Mucosa of descending colon (tissue), 3 donors: ENCODE data around the gene POU3F1. TPM values are rescaled to one million over a fixed set of nuclear protein-coding genes. Genes with fewer than 3 reads are reported as not detected.

ENCODE experiments used
- ATAC-seq: fragments of 200-7000 bp; cut with Tn5 transposase; one replicate; pipeline ENCODE4 v1.9.1; 2020; ENCODE audit warnings: mild to moderate bottlenecking, moderate library complexity
- DNase-seq, 3 donors: peaks; one replicate each; pipeline ENCODE4 v3.0.0-alpha.2; 2020
- H3K36me3 ChIP-seq: fragments of 200-600 bp; one replicate; pipeline ENCODE4 v1.8.0; 2021; ENCODE audit warnings: low read depth, mild to moderate bottlenecking
- H3K4me1 ChIP-seq: fragments of 200-600 bp; one replicate; pipeline ENCODE4 v1.8.0; 2021; ENCODE audit warnings: low read depth, mild to moderate bottlenecking
- H3K4me3 ChIP-seq: fragments of 200-600 bp; one replicate; pipeline ENCODE4 v1.8.0; 2021; ENCODE audit warnings: mild to moderate bottlenecking
- H3K9me3 ChIP-seq: fragments of 200-600 bp; one replicate; pipeline ENCODE4 v1.8.0; 2021; ENCODE audit warnings: mild to moderate bottlenecking
- intact Hi-C, 2 donors: fragments of 100-400 bp; cut with DNase I in 1 of 2; cut with micrococcal nuclease in 1 of 2; formaldehyde crosslinking; loops; one replicate each; pipeline versions ENCODE4 v1.11.0 to v1.11.1; 2022; cut with DNase I, micrococcal nuclease
- total RNA-seq, 3 donors: library from RNA; stranded (reverse); fragmentation: NEBNext Ultra II Directional in 2 of 3; extraction: Animal tissue kit (Norgen Biotek cat#: 25700) in 2 of 3; gene quantifications; one replicate each; pipeline versions ENCODE4 v1.2.1 to v1.2.4, GENCODE V29; 2021 to 2023
- TF ChIP-seq, protein P1 (sequence below): fragments of 200-600 bp; IDR thresholded peaks from one replicate; pipeline ENCODE4 v1.8.0; 2022; ENCODE audit warnings: antibody characterized with exemption, mild to moderate bottlenecking
- donor health status: DM: no; HTN: no; CAD: no; lungs with moderate emphysema.
- donor health status: DM: no; HTN: no; CAD: no.
- donor health status: DM: no; HTN: yes; CAD: no.

The POU3F1 gene
- total RNA-seq, 3 donors from 2014 or later: not detected

DNA sequence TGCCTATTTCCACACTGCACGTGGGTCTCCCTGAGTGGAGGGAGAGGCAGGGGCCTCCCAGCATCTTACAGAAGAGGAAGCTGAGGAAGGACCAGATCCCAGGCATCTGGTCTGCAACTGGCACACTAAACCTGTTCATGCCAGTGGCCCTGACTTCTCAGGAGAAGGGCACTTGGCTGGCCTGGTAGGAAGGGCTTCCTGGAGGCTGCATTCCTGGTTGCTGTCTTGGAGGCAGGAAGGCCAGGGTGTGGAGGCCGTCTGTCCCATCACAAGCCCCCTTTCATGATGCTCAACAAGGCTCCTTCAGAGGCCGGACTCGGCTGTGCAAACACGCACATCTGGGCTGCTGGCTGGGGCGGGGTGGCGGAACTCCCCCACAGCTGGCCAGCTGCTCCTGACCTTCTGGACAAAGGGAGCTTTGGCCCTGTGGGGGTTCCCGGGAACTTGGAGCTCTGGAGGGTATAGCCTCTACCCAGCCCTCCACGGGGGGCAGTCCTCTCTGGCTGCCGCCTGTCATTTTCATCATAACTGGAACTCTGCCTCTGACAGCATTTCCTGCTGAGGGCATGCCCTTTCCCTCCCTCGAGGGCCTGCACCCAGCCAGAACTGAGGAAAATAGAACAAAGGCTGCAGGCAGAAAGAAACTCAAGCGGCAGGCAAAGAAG, 39.2 kb upstream of the POU3F1 start:
- ATAC-seq (no peak), DNase-seq (no peak)
- TF ChIP-seq, protein P1, sequence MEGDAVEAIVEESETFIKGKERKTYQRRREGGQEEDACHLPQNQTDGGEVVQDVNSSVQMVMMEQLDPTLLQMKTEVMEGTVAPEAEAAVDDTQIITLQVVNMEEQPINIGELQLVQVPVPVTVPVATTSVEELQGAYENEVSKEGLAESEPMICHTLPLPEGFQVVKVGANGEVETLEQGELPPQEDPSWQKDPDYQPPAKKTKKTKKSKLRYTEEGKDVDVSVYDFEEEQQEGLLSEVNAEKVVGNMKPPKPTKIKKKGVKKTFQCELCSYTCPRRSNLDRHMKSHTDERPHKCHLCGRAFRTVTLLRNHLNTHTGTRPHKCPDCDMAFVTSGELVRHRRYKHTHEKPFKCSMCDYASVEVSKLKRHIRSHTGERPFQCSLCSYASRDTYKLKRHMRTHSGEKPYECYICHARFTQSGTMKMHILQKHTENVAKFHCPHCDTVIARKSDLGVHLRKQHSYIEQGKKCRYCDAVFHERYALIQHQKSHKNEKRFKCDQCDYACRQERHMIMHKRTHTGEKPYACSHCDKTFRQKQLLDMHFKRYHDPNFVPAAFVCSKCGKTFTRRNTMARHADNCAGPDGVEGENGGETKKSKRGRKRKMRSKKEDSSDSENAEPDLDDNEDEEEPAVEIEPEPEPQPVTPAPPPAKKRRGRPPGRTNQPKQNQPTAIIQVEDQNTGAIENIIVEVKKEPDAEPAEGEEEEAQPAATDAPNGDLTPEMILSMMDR: no peak
- H3K36me3 ChIP-seq: no peaks in the 10 kb centered on the region
- no peaks in the 10 kb centered on the region for H3K4me1 ChIP-seq
- no peaks in the 10 kb centered on the region for H3K9me3 ChIP-seq
- no peak overlapping the region for H3K4me3 ChIP-seq
- intact Hi-C loops: no loop called here

DNA sequence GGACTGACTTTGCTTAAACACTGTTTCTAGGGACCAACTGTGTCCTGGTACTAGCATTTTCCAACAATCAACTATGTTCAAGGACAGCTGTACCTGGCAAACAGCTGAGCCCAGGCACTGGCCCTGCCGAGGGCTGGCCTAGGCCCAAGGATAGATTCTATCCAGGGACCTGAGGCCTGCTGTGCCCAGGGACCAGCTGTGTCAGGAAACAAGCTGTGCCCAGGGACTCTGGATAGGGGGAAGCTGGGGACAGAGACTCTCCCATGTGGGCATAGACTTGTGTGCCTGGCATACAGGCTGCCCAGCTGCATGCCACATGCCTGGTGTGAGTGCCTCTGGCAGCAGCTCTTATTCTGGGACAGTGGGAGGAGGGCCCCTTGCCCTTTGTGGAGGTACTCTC, 38.1 kb upstream of the POU3F1 start:
- H3K4me3 ChIP-seq: no peak overlapping the region
- no peaks in the 10 kb centered on the region for H3K9me3 ChIP-seq
- no peaks in the 10 kb centered on the region for H3K4me1 ChIP-seq
- intact Hi-C loops: no loop called here
- DNase-seq: no peak
- no peak for ATAC-seq
- TF ChIP-seq, protein P1: no peak
- no peaks in the 10 kb centered on the region for H3K36me3 ChIP-seq

DNA sequence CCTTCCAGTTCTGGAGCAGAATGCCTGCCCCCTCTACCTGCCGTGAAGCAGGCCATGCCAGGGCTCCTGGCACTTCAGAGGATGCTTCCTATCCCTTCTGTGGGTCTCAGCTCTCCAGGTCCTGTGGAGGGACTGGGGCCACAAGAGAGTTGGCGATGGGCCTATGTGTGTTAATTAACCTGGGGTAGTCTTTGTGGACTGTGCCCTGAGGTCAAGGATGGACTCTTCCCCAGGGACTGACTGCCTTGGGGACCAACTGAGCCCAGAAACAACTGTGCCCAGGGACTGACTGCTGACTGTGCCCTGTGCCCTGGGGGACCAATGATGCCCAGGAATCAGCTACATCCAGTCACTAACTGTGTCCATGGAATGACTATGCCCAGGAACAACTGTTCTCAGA, 37.5 kb upstream of the POU3F1 start:
- intact Hi-C loops: no loop called here
- no peaks in the 10 kb centered on the region for H3K9me3 ChIP-seq
- no peaks in the 10 kb centered on the region for H3K36me3 ChIP-seq
- DNase-seq (no peak), ATAC-seq (no peak)
- TF ChIP-seq, protein P1: no peak
- no peaks in the 10 kb centered on the region for H3K4me1 ChIP-seq
- H3K4me3 ChIP-seq: no peak overlapping the region

DNA sequence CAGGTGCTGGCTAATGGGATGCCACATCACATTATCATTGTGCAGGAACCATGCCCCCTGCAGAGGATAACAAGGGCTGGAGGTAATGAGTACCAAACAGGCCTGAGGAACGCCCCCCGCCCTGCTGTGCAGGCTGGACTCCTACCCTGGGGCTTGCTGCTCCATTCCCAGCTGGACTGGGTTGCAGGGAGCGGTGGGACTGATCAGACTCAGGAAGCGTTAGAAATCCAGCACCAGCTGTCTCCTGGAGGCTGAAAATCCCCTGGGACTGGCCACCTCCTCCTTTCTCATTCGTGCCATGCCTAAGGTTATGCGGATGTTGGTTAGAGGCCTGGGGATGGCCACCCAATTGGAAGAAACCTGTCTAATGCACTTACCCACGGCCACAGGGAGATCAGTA, 36.9 kb upstream of the POU3F1 start:
- DNase-seq (no peak), ATAC-seq (no peak)
- intact Hi-C loops: no loop called here
- H3K4me1 ChIP-seq: no peaks in the 10 kb centered on the region
- TF ChIP-seq, protein P1: no peak
- no peaks in the 10 kb centered on the region for H3K9me3 ChIP-seq
- H3K36me3 ChIP-seq: no peaks in the 10 kb centered on the region
- H3K4me3 ChIP-seq: no peak overlapping the region

DNA sequence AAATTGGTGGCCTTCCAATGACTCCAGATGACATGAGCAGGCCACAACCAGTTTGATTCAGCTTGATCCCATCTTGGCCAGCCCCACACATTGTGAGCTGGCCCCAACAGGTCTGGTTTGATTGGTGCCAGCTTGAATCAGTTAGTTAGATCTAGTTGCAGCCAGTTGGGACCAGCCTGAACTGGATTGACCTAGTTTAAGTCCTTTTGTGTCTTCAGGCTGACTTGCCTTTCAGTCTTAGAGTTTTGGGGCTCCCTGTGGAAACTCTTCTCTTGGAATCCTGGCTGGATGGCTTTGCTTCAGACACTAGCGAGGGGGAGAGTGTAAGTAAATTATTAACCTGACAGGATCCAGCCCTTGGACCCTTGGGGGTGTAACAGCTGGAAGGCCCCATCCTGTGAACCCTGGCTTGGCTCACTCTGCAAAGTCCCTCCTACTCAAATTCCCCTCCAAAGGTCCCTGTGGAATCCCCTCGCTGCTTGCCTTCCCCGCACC, 36.2 kb upstream of the POU3F1 start:
- DNase-seq (no peak), ATAC-seq (no peak)
- H3K36me3 ChIP-seq: no peaks in the 10 kb centered on the region
- intact Hi-C loops: no loop called here
- H3K4me1 ChIP-seq: no peaks in the 10 kb centered on the region
- no peak overlapping the region for H3K4me3 ChIP-seq
- TF ChIP-seq, protein P1: no peak
- no peaks in the 10 kb centered on the region for H3K9me3 ChIP-seq
